Measurements from ENCODE around the gene LYRM4. TPM values are rescaled to one million over a fixed set of nuclear protein-coding genes. Genes with fewer than 3 reads are reported as not detected.

Gene LYRM4
- total RNA-seq, 1 experiment from 2014 or later = 25.6 TPM

Small RNA genes within 50 kb of the gene (small RNA-seq; reads per million reads assigned to genes)
- gene MIR3691 = not detected

Other genes with a start within 250 kb of the LYRM4 start
- 0.13 TPM in 1 of 2 replicates, not detected in the other for gene PPP1R3G, start 175.6 kb downstream of the LYRM4 start, total RNA-seq (2014; rRNA removed; shearing (Covaris generic))
- 17.9 and 19.2 TPM in 2 replicates for gene FARS2, start 563 bp upstream of the LYRM4 start, total RNA-seq (2014; rRNA removed; shearing (Covaris generic))